HG02759 (cell line): ENCODE measurements around the gene PLD1.
A peak's percentile ranks its signal among the peaks of the same experiment; 100 is the strongest.
"Not testable (repeated sequence)": the region's sequence is repeated elsewhere in the genome, so short reads cannot be mapped to it uniquely, and the experiment has no call there.

Experiments
- ATAC-seq: cut with Tn5 transposase; IDR thresholded peaks from one replicate; pipeline ENCODE4 v1.9.1; 2021; ENCODE audit warnings: mild to moderate bottlenecking, moderate library complexity; ENCODE audit not compliant: unreplicated experiment

The PLD1 gene

DNA sequence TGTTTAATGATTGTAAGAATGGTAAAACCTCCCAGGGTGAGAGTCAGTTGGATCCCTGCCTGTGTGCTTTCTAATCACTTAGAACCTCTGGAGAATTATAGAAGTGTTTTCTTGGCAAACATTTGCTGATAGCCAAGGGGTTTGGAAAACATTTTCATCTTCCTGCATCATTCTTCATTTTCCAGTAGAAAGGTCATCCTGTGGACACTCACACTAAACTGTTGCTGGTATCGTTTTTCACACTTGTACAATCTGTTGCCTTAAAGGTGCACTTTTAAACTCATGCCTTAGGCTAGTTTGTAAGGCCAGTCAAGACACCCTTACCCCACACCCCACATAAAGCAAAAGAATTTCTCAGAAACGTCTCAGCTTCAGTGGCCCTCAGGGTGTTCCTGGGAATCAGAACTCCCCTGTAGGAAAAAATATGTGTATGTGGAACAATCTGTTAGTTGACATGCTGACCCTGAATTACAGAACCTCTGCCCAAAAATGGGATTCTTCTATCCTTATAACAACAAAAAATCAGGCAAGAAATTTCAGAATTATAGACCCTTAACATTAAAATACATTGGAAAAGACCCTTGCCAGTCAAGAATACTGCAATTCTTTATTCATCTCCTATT lies 5.8 kb upstream of the PLD1 start:
- no peak for ATAC-seq

DNA sequence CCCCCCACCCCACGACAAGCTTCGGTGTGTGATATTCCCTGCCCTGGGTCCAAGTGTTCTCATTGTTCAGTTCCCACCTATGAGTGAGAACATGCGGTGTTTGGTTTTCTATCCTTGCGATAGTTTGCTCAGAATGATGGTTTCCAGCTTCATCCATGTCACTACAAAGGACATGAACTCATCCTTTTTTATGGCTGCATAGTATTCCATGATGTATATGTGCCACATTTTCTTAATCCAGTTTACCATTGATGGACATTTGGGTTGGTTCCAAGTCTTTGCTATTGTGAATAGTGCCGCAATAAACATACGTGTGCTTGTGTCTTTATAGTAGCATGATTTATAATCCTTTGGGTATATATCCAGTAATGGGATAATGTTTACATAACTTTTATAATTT lies 4.4 kb upstream of the PLD1 start:
- ATAC-seq: not testable (repeated sequence)

GRCh38 chr3:171813897-171814460 lies 3.7 kb upstream of the PLD1 start:
- ATAC-seq: peak; percentile 37

DNA sequence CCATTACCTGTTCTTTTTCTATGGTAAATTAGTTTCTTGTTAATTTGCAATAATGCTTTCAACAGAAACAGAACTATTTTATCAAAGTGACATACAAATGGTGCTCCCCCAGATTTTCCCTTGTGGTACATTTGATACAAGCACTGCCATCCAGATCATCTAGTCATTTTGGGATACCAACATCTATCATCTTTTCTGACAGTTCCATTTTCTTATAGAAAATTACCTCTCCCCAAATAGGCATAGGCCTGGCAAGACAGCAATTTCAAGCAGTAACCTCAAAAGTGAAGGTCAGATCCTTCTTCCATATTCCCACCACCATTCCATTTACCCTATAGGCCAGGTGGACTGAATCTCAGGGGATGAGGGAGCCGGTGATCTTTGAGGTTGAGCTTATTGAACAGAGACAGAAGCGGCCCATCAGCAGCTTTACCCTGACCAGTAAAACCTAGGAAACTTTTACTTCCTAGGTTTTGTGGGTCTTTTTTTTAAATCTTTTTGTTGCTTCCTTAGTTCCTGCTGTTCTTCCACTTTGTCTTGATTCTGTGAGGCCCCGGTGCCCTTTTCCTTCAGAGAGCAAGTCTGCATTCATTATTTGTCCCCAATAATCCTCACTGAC lies 3.1 kb upstream of the PLD1 start:
- ATAC-seq: no peak

- ATAC-seq: no peak
Measured at GRCh38 chr3:171812811-171813210, 2.5 kb upstream of the PLD1 start.

DNA sequence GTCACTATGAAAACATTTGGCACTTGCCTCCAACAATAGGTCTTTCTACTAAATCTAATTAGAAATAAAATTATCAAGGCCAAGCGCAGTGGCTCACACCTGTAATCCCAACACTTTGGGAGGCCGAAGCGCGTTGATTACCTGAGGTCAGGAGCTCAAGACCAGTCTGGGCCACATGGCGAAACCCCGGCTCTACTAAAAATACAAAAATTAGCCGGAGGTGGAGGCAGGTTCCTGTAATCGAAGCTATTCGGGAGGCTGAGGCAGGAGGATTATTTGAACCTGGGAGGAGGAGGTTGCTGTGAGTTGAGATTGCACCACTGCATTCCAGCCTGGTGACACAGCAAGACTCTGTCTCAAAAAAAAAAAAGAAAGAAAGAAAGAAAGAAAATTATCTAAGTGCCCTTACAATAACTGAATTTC lies 1.6 kb upstream of the PLD1 start:
- ATAC-seq: no peak

DNA sequence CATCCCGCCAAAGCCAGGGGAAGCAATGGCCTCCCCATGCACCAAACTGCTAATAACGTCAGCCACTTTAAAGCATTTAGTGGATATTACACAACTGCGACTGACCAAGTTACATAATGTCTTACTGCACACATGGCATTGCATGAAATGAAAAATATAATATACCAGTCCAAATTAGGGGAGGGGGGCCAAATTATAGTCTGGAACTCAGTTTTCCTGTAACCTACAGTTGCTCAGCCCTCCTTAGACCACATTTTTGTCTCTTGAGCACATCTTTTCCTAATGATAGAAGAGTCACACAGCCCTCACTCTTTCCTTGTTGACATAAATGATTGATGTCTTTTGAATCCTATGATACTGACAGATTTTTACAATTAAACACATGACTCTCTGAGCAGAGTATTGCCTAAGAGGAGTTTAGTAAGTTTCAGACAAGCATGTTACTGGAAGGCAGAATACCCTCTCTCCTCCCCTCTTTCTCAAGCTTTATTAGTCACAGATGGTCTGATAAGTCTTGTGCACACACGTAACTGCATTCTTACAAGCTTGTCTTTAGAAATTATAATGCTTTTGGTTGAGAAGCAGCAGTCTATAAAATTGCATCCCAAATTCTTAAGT lies 1.1 kb upstream of the PLD1 start:
- ATAC-seq: no peak

DNA sequence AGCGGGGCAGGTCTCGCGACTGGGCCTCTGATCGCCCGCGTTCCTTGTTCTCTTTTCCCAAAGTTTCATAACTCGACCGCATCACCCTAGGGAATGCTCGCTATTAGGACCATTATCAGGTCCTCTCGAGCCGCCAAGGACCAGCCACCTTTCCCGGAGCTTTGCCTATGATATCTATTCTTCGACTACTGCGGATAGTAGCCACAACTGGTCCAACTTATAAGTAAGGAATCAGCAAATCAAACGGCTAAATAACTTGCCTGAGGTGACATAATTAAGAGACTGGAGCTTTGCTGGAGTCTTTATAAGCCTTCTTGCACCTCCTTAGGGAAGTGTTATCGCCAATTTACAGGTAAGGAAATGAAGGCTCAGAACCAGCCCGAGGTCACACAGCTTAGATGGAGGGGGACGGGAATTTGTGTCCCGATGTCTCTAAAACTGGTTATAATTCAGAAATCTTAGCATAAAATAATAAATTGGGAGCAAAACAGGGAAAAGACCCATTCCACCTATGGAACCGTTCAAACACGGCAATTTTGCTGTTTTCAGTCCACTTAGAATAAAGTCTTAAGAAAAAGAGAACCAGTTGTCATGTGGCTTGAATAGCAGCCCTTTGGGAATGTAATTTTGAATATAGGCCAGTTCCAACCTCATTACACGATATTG lies 479 bp upstream of the PLD1 start:
- ATAC-seq: no peak

GRCh38 chr3:171809611-171809860 lies 747 bp downstream of the PLD1 start:
- peak; percentile 40 for ATAC-seq

- ATAC-seq: no peak
Measured at GRCh38 chr3:171807806-171808205, 2.5 kb downstream of the PLD1 start.

DNA sequence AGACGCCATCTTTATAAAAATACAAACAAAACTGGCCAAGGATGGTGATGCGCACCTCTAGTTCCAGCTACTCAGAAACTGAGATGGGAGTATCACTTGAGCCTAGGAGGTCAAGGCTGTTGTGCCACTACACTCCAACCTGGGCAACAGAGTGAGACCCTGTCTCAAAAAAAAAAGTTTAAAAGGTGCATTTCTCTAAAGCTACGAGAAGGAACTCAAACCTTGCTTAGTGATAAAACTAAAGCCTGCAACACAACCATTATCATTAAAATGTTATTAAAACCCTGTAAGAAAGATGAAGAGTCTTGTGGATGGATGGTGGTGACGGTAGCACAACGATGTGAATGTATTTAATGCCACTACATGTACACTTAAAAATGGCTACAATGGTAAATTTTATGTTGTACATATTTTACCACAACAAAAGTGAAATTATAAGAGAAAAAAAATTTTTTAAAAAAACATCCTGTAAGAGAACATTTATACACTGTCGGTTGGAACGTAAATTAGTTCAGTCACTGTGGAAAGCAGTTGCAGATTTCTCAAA lies 3.1 kb downstream of the PLD1 start:
- ATAC-seq: no peak

DNA sequence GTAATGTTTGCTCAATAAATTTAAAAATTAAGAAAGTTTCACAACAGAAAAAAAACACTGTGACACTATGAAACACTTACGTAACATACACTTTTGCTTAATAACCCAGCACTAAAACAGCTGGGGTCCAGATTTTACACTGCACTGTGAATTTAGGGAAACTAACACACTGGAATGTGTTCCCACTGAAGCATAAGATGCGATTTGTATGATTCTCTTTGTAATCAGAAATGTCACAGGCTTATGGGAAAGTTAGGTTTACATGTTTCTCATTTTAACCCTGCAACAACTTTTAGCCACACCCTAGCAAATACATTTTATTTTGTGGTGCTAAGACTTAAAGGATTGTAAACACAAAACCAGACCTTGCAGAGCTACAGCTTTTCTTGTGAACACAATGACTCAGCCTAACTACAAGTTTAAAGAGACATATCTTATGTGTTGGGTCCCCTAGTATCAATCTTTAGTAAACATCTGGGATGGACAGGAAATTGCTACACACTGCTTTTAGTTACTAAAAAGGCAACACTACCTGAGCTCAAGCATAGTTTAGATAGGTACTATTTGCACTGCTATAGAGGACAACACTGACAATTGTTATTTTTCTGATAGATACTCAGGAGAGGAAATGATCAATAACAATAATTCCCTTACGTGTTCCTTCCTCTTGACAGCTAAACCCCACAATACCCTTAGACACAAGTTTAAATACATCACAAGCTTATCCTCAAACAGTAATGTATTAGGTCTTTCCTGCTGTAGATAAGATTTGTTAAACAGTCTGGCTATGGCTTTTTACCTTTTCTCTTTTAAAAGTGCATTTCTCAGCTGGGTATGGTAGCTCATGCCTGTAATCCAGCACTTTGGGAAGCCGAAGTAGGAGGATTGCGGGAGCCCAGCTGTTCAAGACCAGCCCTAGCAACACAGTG lies 3.8 kb downstream of the PLD1 start:
- ATAC-seq: no peak

GRCh38 chr3:171805687-171806086 lies 4.6 kb downstream of the PLD1 start:
- ATAC-seq: no peak

- ATAC-seq: no peak
Measured at GRCh38 chr3:171804618-171805389, 5.5 kb downstream of the PLD1 start.

- ATAC-seq: no peak
Measured at GRCh38 chr3:171803044-171803443, 7.2 kb downstream of the PLD1 start.

GRCh38 chr3:171802590-171802956 lies 7.7 kb downstream of the PLD1 start:
- ATAC-seq: peak; percentile 38

- ATAC-seq: peak; percentile 24
Measured at GRCh38 chr3:171801738-171802589, 8.3 kb downstream of the PLD1 start.

GRCh38 chr3:171799501-171799900 lies 10.8 kb downstream of the PLD1 start:
- no peak for ATAC-seq

DNA sequence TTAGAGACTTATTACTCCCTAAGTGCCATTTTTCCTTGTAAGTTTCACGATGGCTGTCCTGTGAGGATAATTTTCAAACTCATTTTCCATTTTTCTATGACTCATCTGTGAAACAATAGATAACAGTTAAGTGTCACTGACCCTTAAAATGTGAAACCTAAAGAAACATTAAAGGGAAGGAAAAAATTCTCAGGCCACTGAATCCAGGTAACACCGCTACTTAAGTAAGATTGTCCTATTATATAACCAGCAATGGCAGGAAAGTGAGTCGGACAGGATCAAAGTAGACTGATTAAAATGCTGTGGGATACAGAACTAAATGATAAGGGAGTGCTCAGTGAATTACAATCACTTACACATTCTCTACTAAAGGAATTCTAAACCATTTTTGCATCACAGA lies 12.4 kb downstream of the PLD1 start:
- ATAC-seq: no peak
